ENCODE data around the gene ORAI1. TPM values are rescaled to one million over a fixed set of nuclear protein-coding genes. Genes with fewer than 3 reads are reported as not detected.
"Not testable (repeated sequence)": the region's sequence is repeated elsewhere in the genome, so short reads cannot be mapped to it uniquely, and the experiment has no call there.

Gene ORAI1
- total and polyA plus RNA-seq, 2 donors = 5.9 to 31.3 TPM

DNA sequence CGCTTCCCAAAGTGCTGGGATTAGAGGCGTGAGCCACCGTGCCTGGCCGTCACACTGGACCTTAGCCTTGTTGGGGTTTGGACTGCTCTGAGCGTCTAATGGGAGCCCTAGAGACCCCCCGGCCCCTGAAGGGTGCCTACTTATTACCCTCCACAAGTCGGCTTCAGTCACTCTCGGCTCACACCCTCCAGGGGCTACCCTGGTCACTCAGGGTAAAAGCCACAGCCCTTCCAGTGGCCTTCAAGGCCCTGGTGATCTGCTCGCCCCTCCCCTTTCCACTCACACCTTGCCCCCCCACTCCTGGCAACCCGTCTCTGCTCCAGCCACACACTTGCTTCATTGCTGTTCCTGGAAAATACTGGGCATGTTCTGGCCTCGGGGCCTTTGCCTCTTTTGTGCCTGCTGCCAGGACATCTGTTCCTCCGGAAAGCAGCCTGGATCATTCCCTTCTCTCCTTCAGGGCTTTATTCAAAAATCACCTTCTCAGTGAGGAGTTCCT, 46.7 kb downstream of the ORAI1 start:
- H3K4me3 ChIP-seq (ENCODE audit: low read depth, low read length) = no peak overlapping the region
- no peaks in the 10 kb centered on the region for H3K4me1 ChIP-seq (ENCODE audit: insufficient read depth)
- DNase-seq (ENCODE audit: extremely low spot score) = no peak
- no peak overlapping the region for H3K27ac ChIP-seq (ENCODE audit: low read depth)
- H3K36me3 ChIP-seq (ENCODE audit: insufficient read depth) = no peaks in the 10 kb centered on the region
- 56% methylated on average over 12 of the region's 12 CpGs for WGBS

DNA sequence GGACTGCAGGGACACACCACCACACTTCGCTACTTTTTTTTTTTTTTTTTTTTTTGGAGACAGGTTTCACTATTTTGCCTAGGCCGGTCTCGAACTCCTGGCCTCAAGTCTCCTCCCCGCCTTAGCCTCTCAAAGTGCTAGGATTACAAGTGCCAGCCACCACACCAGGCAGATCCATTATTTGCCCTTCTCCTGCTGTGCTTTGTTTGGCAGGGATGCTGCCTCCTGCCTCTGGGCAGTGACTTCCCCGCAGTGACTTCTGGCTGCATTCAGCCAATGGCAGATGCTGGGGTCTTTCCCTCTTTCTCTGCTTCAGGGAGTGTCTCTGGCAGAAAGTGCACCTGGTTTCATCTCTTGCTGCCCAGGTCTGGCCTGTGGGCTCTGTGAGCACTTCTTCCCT, 49.9 kb downstream of the ORAI1 start:
- H3K4me1 ChIP-seq (ENCODE audit: insufficient read depth) = no peaks in the 10 kb centered on the region
- H3K36me3 ChIP-seq (ENCODE audit: insufficient read depth) = no peaks in the 10 kb centered on the region
- H3K4me3 ChIP-seq (ENCODE audit: low read depth, low read length) = no peak overlapping the region
- WGBS = 93% methylated on average over 5 of the region's 5 CpGs
- DNase-seq (ENCODE audit: extremely low spot score) = no peak
- H3K27ac ChIP-seq (ENCODE audit: low read depth) = no peak overlapping the region

DNA sequence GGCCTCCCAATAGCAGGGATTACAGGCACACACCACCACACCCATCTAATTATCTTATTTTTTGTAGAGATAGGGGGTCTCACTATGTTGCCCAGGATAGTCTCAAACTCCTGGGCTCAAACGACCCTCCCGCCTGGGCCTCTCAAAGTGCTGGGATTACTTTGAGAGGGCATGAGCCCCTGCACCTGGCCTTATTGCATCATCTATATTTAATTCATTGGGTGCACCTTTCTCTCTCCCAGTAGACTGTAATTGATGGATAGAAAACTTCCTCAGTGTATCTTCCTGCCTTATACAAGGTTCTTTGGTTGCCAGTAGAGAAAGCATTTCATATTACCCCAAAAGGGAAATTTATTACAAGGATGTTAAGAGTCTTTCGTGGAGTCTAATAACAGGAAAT, 52.0 kb downstream of the ORAI1 start:
- 72% methylated on average over 3 of the region's 3 CpGs for WGBS

DNA sequence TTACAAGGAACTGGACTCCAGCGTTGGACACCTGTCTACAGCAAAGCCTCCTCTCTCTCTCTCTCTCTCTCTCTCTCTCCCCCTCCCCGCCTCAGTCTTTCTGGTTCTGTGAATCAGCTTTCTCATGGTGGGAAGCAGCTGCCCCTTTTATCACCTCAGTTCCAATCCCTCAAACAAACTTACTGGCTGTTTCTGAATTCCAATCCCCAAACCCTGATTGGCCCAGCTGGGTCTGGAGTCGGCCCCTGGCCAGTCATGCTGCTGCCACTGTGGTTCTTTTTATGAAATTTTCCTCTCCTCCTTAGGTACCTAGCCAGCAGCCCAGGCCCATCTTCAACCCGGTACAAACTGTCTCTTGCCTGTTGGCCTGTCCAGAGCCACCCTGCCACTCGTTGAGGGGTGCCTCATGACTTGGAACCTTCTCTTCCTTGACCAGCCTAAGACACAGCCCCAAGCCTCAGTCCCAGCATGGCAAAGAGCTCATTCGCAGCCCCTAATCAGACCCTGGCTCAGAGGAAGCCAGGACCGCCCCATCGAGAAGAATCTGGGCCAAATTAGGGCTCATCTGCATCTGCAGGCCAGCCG, 52.5 kb downstream of the ORAI1 start:
- H3K36me3 ChIP-seq (ENCODE audit: insufficient read depth) = no peaks in the 10 kb centered on the region
- no peak for DNase-seq (ENCODE audit: extremely low spot score)
- H3K4me1 ChIP-seq (ENCODE audit: insufficient read depth) = no peaks in the 10 kb centered on the region
- 46% methylated on average over 9 of the region's 9 CpGs for WGBS
- H3K4me3 ChIP-seq (ENCODE audit: low read depth, low read length) = no peak overlapping the region
- H3K27ac ChIP-seq (ENCODE audit: low read depth) = no peak overlapping the region

More for the DNA sequence above, 52.0 kb downstream of the ORAI1 start:
- no peak for DNase-seq (ENCODE audit: extremely low spot score)
- H3K27ac ChIP-seq (ENCODE audit: low read depth) = no peak overlapping the region
- no peaks in the 10 kb centered on the region for H3K4me1 ChIP-seq (ENCODE audit: insufficient read depth)
- no peak overlapping the region for H3K4me3 ChIP-seq (ENCODE audit: low read depth, low read length)
- H3K36me3 ChIP-seq (ENCODE audit: insufficient read depth) = no peaks in the 10 kb centered on the region

DNA sequence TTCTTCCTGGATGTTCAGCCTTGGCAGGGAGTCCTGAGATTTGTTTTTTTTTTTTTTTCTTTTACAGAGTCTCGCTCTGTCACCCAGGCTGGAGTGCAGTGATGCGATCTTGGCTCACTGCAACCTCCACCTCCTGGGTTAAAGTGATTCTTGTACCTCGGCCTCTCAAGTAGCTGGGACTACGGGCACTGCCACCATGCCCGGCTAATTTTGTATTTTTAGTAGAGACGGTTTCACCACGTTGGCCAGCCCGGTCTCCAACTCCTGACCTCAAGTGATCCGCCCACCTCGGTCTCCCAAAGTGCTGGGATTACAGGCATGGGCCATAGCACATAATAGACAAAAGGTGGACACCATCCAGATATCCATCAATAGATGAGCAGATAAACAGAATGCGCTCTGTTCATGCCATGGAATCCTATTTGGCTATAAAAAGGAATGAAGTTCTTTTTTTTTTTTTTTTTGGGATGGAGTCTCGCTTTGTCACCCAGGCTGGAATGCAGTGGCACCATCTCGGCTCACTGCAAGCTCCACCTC, 53.4 kb downstream of the ORAI1 start:
- H3K27ac ChIP-seq (ENCODE audit: low read depth); H3K4me3 ChIP-seq (ENCODE audit: low read depth, low read length); H3K4me1 ChIP-seq (ENCODE audit: insufficient read depth); DNase-seq (ENCODE audit: extremely low spot score); H3K36me3 ChIP-seq (ENCODE audit: insufficient read depth): not testable (repeated sequence)
- WGBS = 84% methylated on average over 13 of the region's 13 CpGs

DNA sequence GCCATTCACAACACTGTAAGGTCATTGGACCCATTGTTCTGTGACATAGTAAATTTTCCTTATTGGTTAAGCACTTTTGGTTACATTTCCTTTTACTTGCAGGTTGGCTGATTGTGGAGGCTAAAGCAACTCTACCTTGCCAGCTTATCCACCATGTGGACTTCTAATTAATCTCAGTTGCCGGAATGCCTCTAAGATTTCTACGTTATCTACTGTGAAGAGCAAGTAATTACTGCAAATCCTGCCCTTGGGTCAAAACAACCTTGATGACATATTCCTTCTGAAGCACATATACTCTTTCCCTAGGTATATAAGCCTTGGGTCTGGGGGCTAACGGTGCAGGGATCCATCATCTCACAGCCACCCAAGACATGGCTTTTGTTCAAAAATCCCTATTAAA, 62.6 kb downstream of the ORAI1 start:
- Histone ChIP-seq H3K4me1 (ENCODE audit: insufficient read depth) (no peaks in the 10 kb centered on the region), H3K36me3 (ENCODE audit: insufficient read depth) (no peaks in the 10 kb centered on the region), H3K27ac (ENCODE audit: low read depth) (no peak overlapping the region), H3K4me3 (ENCODE audit: low read depth, low read length) (no peak overlapping the region)
- WGBS = 58% methylated on average over 3 of the region's 3 CpGs
- no peak for DNase-seq (ENCODE audit: extremely low spot score)

DNA sequence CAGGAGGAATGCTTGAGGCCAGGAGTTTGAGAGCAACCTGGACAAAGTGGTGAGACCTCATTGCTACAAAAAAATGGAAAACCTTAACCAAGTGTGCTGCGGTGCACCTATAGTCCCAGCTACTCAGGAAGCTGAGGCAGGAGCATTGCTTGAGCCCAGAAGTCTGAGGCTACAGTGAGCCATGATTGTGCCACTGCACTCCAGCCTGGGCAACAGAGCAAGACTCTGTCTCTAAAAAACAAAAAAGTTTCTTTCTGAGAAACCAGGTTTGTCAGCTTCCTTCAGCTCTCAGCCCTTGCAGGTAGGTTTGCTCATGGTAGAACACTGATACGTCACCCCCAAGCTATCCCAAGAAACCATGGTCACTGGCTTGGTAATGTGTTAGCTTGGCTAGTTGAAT, 63.1 kb downstream of the ORAI1 start:
- H3K27ac ChIP-seq (ENCODE audit: low read depth) = no peak overlapping the region
- WGBS = 92% methylated on average over 2 of the region's 2 CpGs
- H3K4me3 ChIP-seq (ENCODE audit: low read depth, low read length) = no peak overlapping the region
- no peaks in the 10 kb centered on the region for H3K4me1 ChIP-seq (ENCODE audit: insufficient read depth)
- H3K36me3 ChIP-seq (ENCODE audit: insufficient read depth) = no peaks in the 10 kb centered on the region
- DNase-seq (ENCODE audit: extremely low spot score) = no peak

Small RNA genes within 50 kb of the gene (small RNA-seq; reads per million reads assigned to genes)
- not detected for gene RNU6-1004P

Other genes starting within 250 kb of the ORAI1 start
- 77.4 TPM for gene RNF34, start 226.4 kb upstream of the ORAI1 start, total RNA-seq
- 22.0 TPM for gene RNF34, start 226.4 kb upstream of the ORAI1 start, polyA plus RNA-seq
- 23.3 TPM for gene KDM2B, start 45.5 kb upstream of the ORAI1 start, total RNA-seq
- gene KDM2B, start 45.5 kb upstream of the ORAI1 start, polyA plus RNA-seq = 18.7 TPM
- gene MORN3, start 43.1 kb downstream of the ORAI1 start, total RNA-seq = 0.16 TPM
- 0.34 TPM for gene MORN3, start 43.1 kb downstream of the ORAI1 start, polyA plus RNA-seq
- 11.5 TPM for gene TMEM120B, start 86.2 kb downstream of the ORAI1 start, total RNA-seq
- gene TMEM120B, start 86.2 kb downstream of the ORAI1 start, polyA plus RNA-seq = 6.1 TPM
- 11.7 TPM for gene RHOF, start 167.2 kb downstream of the ORAI1 start, total RNA-seq
- gene RHOF, start 167.2 kb downstream of the ORAI1 start, polyA plus RNA-seq = 7.9 TPM
- gene SETD1B, start 177.5 kb downstream of the ORAI1 start, total RNA-seq = 4.3 TPM
- gene SETD1B, start 177.5 kb downstream of the ORAI1 start, polyA plus RNA-seq = 25.3 TPM
- gene HPD, start 232.3 kb downstream of the ORAI1 start, total RNA-seq = not detected
- 4.0 TPM for gene HPD, start 232.3 kb downstream of the ORAI1 start, polyA plus RNA-seq